Naive thymus-derived CD4-positive, alpha-beta T cell (primary cell): Measurements from ENCODE around the gene NHP2. TPM values are rescaled to one million over a fixed set of nuclear protein-coding genes. Genes with fewer than 3 reads are reported as not detected.
"Not testable (repeated sequence)": the region's sequence is repeated elsewhere in the genome, so short reads cannot be mapped to it uniquely, and the experiment has no call there.

Experiments used
- ATAC-seq: fragments of 150-1000 bp; cut with Tn5 transposase; 2 replicates; pipeline ENCODE4 v1.10.0; 2021; ENCODE audit warnings: mild to moderate bottlenecking, moderate library complexity
- CTCF ChIA-PET: fragments of 350-600 bp; sonication (Branson Sonifier 250); formaldehyde crosslinking; loops from one replicate; lab custom pipeline; 2021; ENCODE audit warnings: antibody characterized with exemption; lab: Charles Lee
- POLR2A ChIA-PET: fragments of 350-600 bp; sonication (Branson Sonifier 250); formaldehyde crosslinking; loops from one replicate; lab custom pipeline; 2021; ENCODE audit warnings: antibody characterized with exemption, inconsistent platforms; lab: Charles Lee
- DNase-seq, 9 donors: peaks; one replicate each; pipeline versions ENCODE4 v3.0.0 to v3.0.0-alpha.2; 2020 to 2022; ENCODE audit warnings: mixed read lengths in 1 of 9
- H3K27ac ChIP-seq: one replicate; pipeline ENCODE4 v1.7.0; 2013; ENCODE audit warnings: mild to moderate bottlenecking, low read depth, low read length, moderate library complexity
- H3K27me3 ChIP-seq, 2 donors: one replicate each; pipeline ENCODE4 v1.7.0; 2013; ENCODE audit warnings: low read length in 2 of 2, mild to moderate bottlenecking in 2 of 2, moderate library complexity in 2 of 2; ENCODE audit not compliant: control insufficient read depth in 2 of 2, insufficient read depth in 2 of 2
- H3K36me3 ChIP-seq, 3 experiments: 1 replicate in 2 of 3; 2 replicates in 1 of 3; pipeline ENCODE4 v1.7.0; 2013; ENCODE audit warnings: low read length in 3 of 3, mild to moderate bottlenecking in 3 of 3, moderate library complexity in 1 of 3; ENCODE audit not compliant: insufficient read depth in 3 of 3, control insufficient read depth in 2 of 3
- H3K4me1 ChIP-seq, 2 donors: one replicate each; pipeline ENCODE4 v1.7.0; 2013; ENCODE audit warnings: low read length in 2 of 2, mild to moderate bottlenecking in 2 of 2, moderate library complexity in 1 of 2; ENCODE audit not compliant: control insufficient read depth in 2 of 2, insufficient read depth in 2 of 2
- H3K4me3 ChIP-seq: 2 replicates; pipeline ENCODE4 v1.7.0; 2013; ENCODE audit warnings: mild to moderate bottlenecking, low read length
- H3K9me3 ChIP-seq, 3 experiments: 1 replicate in 2 of 3; 2 replicates in 1 of 3; pipeline ENCODE4 v1.7.0; 2013; ENCODE audit warnings: low read length in 3 of 3; ENCODE audit not compliant: control insufficient read depth in 2 of 3
- H3K27ac Mint-ChIP-seq, 9 donors: one replicate each; pipeline ENCODE4 v1.8.0; 2020 to 2022; ENCODE audit warnings: mixed read lengths in 9 of 9, mild to moderate bottlenecking in 8 of 9, moderate library complexity in 5 of 9, inconsistent platforms in 2 of 9
- H3K27me3 Mint-ChIP-seq, 5 donors: one replicate each; pipeline ENCODE4 v1.8.0; 2021 to 2022; ENCODE audit warnings: mixed read lengths in 5 of 5, mild to moderate bottlenecking in 1 of 5
- H3K36me3 Mint-ChIP-seq, 5 donors: one replicate each; pipeline ENCODE4 v1.8.0; 2020 to 2022; ENCODE audit warnings: mixed read lengths in 5 of 5, mild to moderate bottlenecking in 3 of 5, inconsistent platforms in 1 of 5
- H3K4me1 Mint-ChIP-seq, 7 donors: one replicate each; pipeline ENCODE4 v1.8.0; 2020 to 2022; ENCODE audit warnings: mixed read lengths in 7 of 7, mild to moderate bottlenecking in 3 of 7, inconsistent platforms in 1 of 7
- H3K4me3 Mint-ChIP-seq, 10 donors: one replicate each; pipeline ENCODE4 v1.8.0; 2020 to 2022; ENCODE audit warnings: mild to moderate bottlenecking in 10 of 10, mixed read lengths in 10 of 10, moderate library complexity in 6 of 10, inconsistent platforms in 2 of 10
- H3K9me3 Mint-ChIP-seq, 11 donors: one replicate each; pipeline ENCODE4 v1.8.0; 2020 to 2022; ENCODE audit warnings: mixed read lengths in 11 of 11, mild to moderate bottlenecking in 4 of 11, inconsistent platforms in 1 of 11, moderate library complexity in 1 of 11
- intact Hi-C, 2 donors: fragments of 100-400 bp; cut with micrococcal nuclease; formaldehyde crosslinking; loops; one replicate each; pipeline ENCODE4 v1.15.1; 2023
- polyA plus RNA-seq, 2 donors: library from polyadenylated mRNA; unstranded; fragments of 300-500 nt; fragmentation: Illumina TruSeq; gene quantifications; one replicate each; pipeline ENCODE4 v1.2.3, GENCODE V29; 2021
- total RNA-seq, 6 experiments: library from RNA in 5 of 6; stranded (reverse) in 5 of 6; gene quantifications; 1 replicate in 5 of 6; 2 replicates in 1 of 6; pipeline ENCODE4 v1.2.3 and lab custom pipeline; 2021 to 2026

Gene NHP2
- total and polyA plus RNA-seq, 7 experiments from 2014 or later = 50.5 to 231 (median 78.6) TPM

DNA sequence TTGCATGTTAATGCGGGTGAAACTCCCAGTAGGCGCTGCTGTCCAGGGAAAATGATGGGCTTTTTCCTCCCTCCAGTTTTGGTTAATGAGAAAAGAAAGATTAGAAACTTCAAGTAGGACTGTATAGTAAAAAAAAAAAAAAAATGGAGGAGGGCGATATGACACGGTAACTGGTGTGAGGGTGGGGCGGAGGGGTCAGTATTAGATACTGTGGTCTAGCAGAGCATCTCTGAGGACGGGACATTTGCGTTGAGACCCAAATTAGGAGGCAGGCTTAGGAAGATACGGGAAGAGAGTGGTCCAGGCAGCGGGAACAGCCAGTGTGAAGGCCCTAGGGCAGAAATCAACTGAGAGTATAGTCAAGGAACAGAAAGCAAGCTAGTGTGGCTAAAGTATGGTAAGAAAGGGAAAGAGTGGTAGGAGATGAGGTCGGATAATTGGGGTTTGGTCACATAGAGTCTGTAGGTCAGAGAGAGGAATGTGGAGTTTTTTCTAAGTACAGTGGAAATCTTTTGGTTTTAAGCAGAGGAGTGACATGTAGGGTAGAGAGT lies 22.2 kb downstream of the NHP2 start:
- Mint-ChIP-seq H3K9me3 (no peaks in the 10 kb centered on the region), H3K27me3 (peaks cover 0 to 4% (median 0%) of the 10 kb centered on the region in 5 donors), H3K4me1 (peaks cover 18 to 42% (median 32%) of the 10 kb centered on the region in 7 donors), H3K36me3 (peaks cover 0 to 14% (median 4%) of the 10 kb centered on the region in 5 donors), H3K4me3 (peak overlapping the region; percentile 64 to 95 (median 86)), H3K27ac (peak overlapping the region; percentile 30 to 97 (median 93))
- no peaks in the 10 kb centered on the region for H3K9me3 ChIP-seq
- ChIA-PET POLR2A (interaction anchor here (1.2 to 3.6 kb wide), 4 partner anchors 10 to 728 kb away, joined by 4 to 16 read pairs (median 10); partner anchors contain the start of genes NHP2 and ZNF354B), CTCF (interaction anchor here (1.3 kb wide), 1 partner anchor 57 kb away, joined by 3 read pairs; no protein-coding TSS in a partner anchor)
- H3K27me3 ChIP-seq = no peaks in the 10 kb centered on the region
- ATAC-seq (no peak), DNase-seq (peak in 1 of 9 donors; percentile 7)
- H3K27ac ChIP-seq = peak overlapping the region; percentile 84
- H3K4me1 ChIP-seq = peaks cover 5 to 8% of the 10 kb centered on the region in 2 donors
- H3K36me3 ChIP-seq = peaks cover 0 to 22% (median 0%) of the 10 kb centered on the region in 3 experiments
- intact Hi-C loops = loop anchor here (1.0 to 5.0 kb wide), 4 partner anchors 17 to 76 kb away; partner anchors contain the start of gene HNRNPAB (in 1 of the 2)
- peak overlapping the region; percentile 71 for H3K4me3 ChIP-seq

GRCh38 chr5:178130576-178131445 lies 22.9 kb downstream of the NHP2 start, which contains the start of gene RMND5B:
RMND5B (plus strand) TSS chr5:178131014; CDS start chr5:178138120, 7,106 bp downstream.
- ChIA-PET POLR2A (interaction anchor here (1.2 to 3.6 kb wide), 4 partner anchors 10 to 729 kb away, joined by 4 to 16 read pairs (median 10); partner anchors contain the start of genes NHP2 and ZNF354B), CTCF (interaction anchor here (1.0 to 1.3 kb wide), 2 partner anchors 14 to 56 kb away, joined by 3 read pairs; no protein-coding TSS in a partner anchor)
- H3K9me3 ChIP-seq = no peaks in the 10 kb centered on the region
- H3K27ac ChIP-seq = peak within 1 kb of the TSS; percentile 84
- H3K4me1 ChIP-seq = peaks cover 5 to 8% of the 10 kb centered on the region in 2 donors
- H3K27me3 ChIP-seq = no peaks in the 10 kb centered on the region
- Mint-ChIP-seq H3K4me1 (peaks cover 16 to 39% (median 27%) of the 10 kb centered on the region in 7 donors), H3K4me3 (peak within 1 kb of the TSS; percentile 75 to 95 (median 86)), H3K9me3 (no peaks in the 10 kb centered on the region), H3K27ac (peak within 1 kb of the TSS; percentile 51 to 97 (median 93)), H3K27me3 (peaks cover 0 to 4% (median 0%) of the 10 kb centered on the region in 5 donors), H3K36me3 (peaks cover 0 to 14% (median 4%) of the 10 kb centered on the region in 5 donors)
- peaks cover 0 to 16% (median 0%) of the 10 kb centered on the region in 3 experiments for H3K36me3 ChIP-seq
- peak within 1 kb of the TSS; percentile 71 for H3K4me3 ChIP-seq
- ATAC-seq (peak; percentile 94), DNase-seq (peak; percentile 72 to 91 (median 79))
- intact Hi-C loops = loop anchor here (1.0 to 5.0 kb wide), 7 partner anchors 10 to 76 kb away; partner anchors contain the start of genes HNRNPAB (in 1 of the 2), N4BP3 (in 1 of the 2) and NHP2 (in 1 of the 2)

DNA sequence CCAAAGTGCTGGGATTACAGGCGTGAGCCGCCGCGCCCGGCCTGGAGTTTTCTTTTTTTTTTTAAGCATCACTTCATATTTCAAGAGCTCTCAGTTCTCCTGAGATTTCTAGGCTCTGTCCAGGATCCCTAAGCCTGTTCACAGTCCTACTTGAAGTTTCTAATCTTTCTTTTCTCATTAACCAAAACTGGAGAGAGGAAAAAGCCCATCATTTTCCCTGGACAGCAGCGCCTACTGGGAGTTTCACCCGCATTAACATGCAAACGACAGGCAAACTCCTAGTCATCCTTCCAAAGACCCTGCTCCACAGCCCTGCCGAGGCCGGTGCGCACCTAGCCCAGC lies 23.5 kb downstream of the NHP2 start:
- Mint-ChIP-seq H3K36me3 (peaks cover 0 to 12% (median 0%) of the 10 kb centered on the region in 5 donors), H3K4me3 (peak overlapping the region; percentile 53 to 83 (median 76)), H3K4me1 (peaks cover 14 to 33% (median 21%) of the 10 kb centered on the region in 7 donors), H3K27ac (peak overlapping the region in 7 of 9 donors; percentile 36 to 73 (median 57))
- H3K9me3 ChIP-seq, H3K4me1 ChIP-seq, ATAC-seq, H3K9me3 Mint-ChIP-seq, H3K27me3 ChIP-seq, H3K27me3 Mint-ChIP-seq, DNase-seq: not testable (repeated sequence)
- H3K27ac ChIP-seq = peak overlapping the region; percentile 84
- ChIA-PET CTCF (interaction anchor here (1.0 kb wide), 1 partner anchor 15 kb away, joined by 3 read pairs; no protein-coding TSS in a partner anchor), POLR2A (interaction anchor here (0.6 to 3.6 kb wide), 6 partner anchors 9 to 729 kb away, joined by 3 to 16 read pairs (median 6); partner anchors contain the start of genes NHP2 and ZNF354B)
- intact Hi-C loops = loop anchor here (1.0 to 5.0 kb wide), 5 partner anchors 9 to 77 kb away; partner anchors contain the start of genes HNRNPAB (in 1 of the 2), N4BP3 (in 1 of the 2) and NHP2 (in 1 of the 2)
- H3K36me3 ChIP-seq = peaks cover 0 to 10% (median 0%) of the 10 kb centered on the region in 3 experiments
- peak overlapping the region; percentile 71 for H3K4me3 ChIP-seq

- no peaks in the 10 kb centered on the region for H3K9me3 Mint-ChIP-seq
These were observed 24.4 kb downstream of the NHP2 start for GRCh38 chr5:178129296-178129695.

DNA sequence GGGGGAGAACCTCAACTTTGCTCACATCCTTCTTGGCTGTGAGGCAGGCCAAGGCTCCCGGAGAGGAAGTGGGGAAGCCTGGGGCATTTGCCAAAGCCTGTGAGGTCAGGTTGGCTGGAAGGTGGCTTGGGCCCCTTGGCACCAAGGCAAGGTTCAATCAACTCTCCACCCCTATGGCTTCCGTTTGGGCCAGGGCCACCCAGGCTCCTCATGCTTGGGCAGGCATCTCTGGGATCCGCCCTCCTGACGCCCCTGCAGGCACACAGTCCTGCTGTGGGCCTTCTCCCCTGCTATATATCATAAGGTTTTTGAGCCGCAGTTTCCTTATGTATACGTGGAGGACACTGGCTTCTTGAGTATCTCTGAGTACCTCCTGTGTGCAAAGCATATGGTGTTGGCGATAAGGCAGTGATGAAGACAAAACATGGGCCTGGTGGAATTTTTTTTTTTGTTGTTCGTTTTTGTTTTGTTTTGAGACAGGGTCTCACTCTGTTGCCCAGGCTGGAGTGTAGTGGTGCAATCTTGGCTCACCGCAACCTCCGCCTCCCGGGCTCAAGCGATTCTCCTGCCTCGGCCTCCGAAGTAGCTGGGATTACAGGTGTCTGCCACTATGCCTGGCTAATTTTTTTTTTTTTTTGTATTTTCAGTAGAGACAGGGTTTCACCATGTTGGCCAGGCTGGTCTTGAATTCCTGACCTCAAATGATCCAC lies 26.2 kb downstream of the NHP2 start:
- intact Hi-C loops, H3K4me3 ChIP-seq, H3K9me3 Mint-ChIP-seq, H3K4me1 ChIP-seq, H3K9me3 ChIP-seq, POLR2A ChIA-PET, H3K36me3 Mint-ChIP-seq, H3K27me3 ChIP-seq, H3K27me3 Mint-ChIP-seq, ATAC-seq, H3K4me3 Mint-ChIP-seq, H3K36me3 ChIP-seq, H3K27ac ChIP-seq: not testable (repeated sequence)
- CTCF ChIA-PET = interaction anchor here (1.0 kb wide), 1 partner anchor 18 kb away, joined by 3 read pairs; no protein-coding TSS in a partner anchor
- Mint-ChIP-seq H3K27ac (peak overlapping the region in 1 of 9 donors; percentile 16), H3K4me1 (peaks cover 8 to 17% (median 14%) of the 10 kb centered on the region in 7 donors)
- peak in 1 of 9 donors; percentile 4 for DNase-seq

More at GRCh38 chr5:178129296-178129695, 24.4 kb downstream of the NHP2 start:
- ATAC-seq (no peak), DNase-seq (no peak)
- H3K27me3 ChIP-seq = no peaks in the 10 kb centered on the region
- Mint-ChIP-seq H3K4me1 (peaks cover 11 to 27% (median 18%) of the 10 kb centered on the region in 7 donors), H3K27me3 (peaks cover 0 to 4% (median 0%) of the 10 kb centered on the region in 5 donors), H3K4me3 (peak overlapping the region in 6 of 10 donors; percentile 23 to 76 (median 38)), H3K36me3 (peaks cover 0 to 11% (median 0%) of the 10 kb centered on the region in 5 donors), H3K27ac (no peak overlapping the region)
- H3K36me3 ChIP-seq = peaks cover 0 to 5% (median 0%) of the 10 kb centered on the region in 3 experiments
- no peak overlapping the region for H3K4me3 ChIP-seq
- intact Hi-C loops = no loop called here
- no peak overlapping the region for H3K27ac ChIP-seq
- no peaks in the 10 kb centered on the region for H3K9me3 ChIP-seq
- peaks cover 5 to 8% of the 10 kb centered on the region in 2 donors for H3K4me1 ChIP-seq
- ChIA-PET CTCF (no interaction called here), POLR2A (interaction anchor here (0.7 to 3.6 kb wide), 4 partner anchors 8 to 704 kb away, joined by 3 to 16 read pairs (median 4); no protein-coding TSS in a partner anchor)
